ENCODE data around the gene MTERF4. TPM values are rescaled to one million over a fixed set of nuclear protein-coding genes. Genes with fewer than 3 reads are reported as not detected.

Gene MTERF4
- total and polyA plus RNA-seq, 10 of the 15 experiments (the other 5 are each of a cell fraction or from before 2014, with no cell fraction given): 36.7 to 69.1 (median 45.5) TPM

- ChIA-PET CTCF (no interaction called here), POLR2A (no interaction called here), SMC1A (ENCODE audit: uncharacterized antibody, unreplicated experiment) (interaction anchor here (1.2 kb wide), 1 partner anchor 24 kb away, joined by 3 read pairs; no protein-coding TSS in a partner anchor), RAD21 (ENCODE audit: unreplicated experiment) (interaction anchor here (0.9 kb wide), 1 partner anchor 43 kb away, joined by 3 read pairs; no protein-coding TSS in a partner anchor)
- WGBS (ENCODE audit: insufficient coverage, insufficient replicate concordance, low lambda C conversion rate, missing lambda C conversion rate): 97% methylated on average over 6 of the region's 6 CpGs
- BruUV-seq (replicated peaks): no TSS peak
- in situ Hi-C loops (cut with MboI): no loop called here
- DNase-seq (ENCODE audit: low read depth, low spot score): no peak
- Histone ChIP-seq H3K36me3 (ENCODE audit: control insufficient read depth in 2 of 2, insufficient read depth in 2 of 2, low read length in 1 of 2) (peaks cover 6 to 18% of the 10 kb centered on the region in 2 experiments), H3K27ac (ENCODE audit: control insufficient read depth, insufficient read depth) (no peak overlapping the region), H2AFZ (ENCODE audit: control insufficient read depth, low read depth, low read length) (no peak overlapping the region), H3K27me3 (replicated peaks in 1 of 2; ENCODE audit: control insufficient read depth in 2 of 2, insufficient read depth in 2 of 2, low read length in 1 of 2) (no peaks in the 10 kb centered on the region; a peak in 1 of 4 replicates), H3K9ac (ENCODE audit: control insufficient read depth, insufficient read depth, low read length) (no peak overlapping the region), H3K9me3 (replicated peaks; ENCODE audit: control insufficient read depth, insufficient read depth, low read length) (no peaks in the 10 kb centered on the region), H4K20me1 (ENCODE audit: control insufficient read depth, insufficient read depth) (no peaks in the 10 kb centered on the region), H3K4me3 (no peak overlapping the region), H3K4me2 (ENCODE audit: control insufficient read depth, insufficient read depth) (no peak overlapping the region), H3K4me1 (ENCODE audit: control insufficient read depth, insufficient read depth, low read length) (peaks cover 4% of the 10 kb centered on the region; the same call in 1 of the 2 replicates), H3K79me2 (ENCODE audit: control insufficient read depth, insufficient read depth, low read length) (peaks cover 10% of the 10 kb centered on the region)
- TF ChIP-seq BRCA1 (IDR thresholded peaks at IDR 0.05; ENCODE audit: low read depth, low read length) (no peak), SPI1 (IDR thresholded peaks at IDR 0.05; ENCODE audit: borderline replicate concordance, insufficient read depth, low read depth, low read length) (peak; percentile 13; the same call in 1 of the 2 replicates)
- no peak for FAIRE-seq
- ATAC-seq: no peak
- intact Hi-C loops (cut with micrococcal nuclease; ENCODE audit: unreplicated experiment): loop anchor here (10.0 kb wide), 1 partner anchor 57 kb away; no protein-coding TSS in a partner anchor
Measured at GRCh38 chr2:241142063-241142462, 40.0 kb upstream of the MTERF4 start.

- Histone ChIP-seq H2AFZ (ENCODE audit: control insufficient read depth, low read depth, low read length) (no peak overlapping the region), H3K36me3 (ENCODE audit: control insufficient read depth in 2 of 2, insufficient read depth in 2 of 2, low read length in 1 of 2) (peaks cover 6 to 23% of the 10 kb centered on the region in 2 experiments), H3K79me2 (ENCODE audit: control insufficient read depth, insufficient read depth, low read length) (peaks cover 4% of the 10 kb centered on the region), H3K4me3 (no peak overlapping the region), H3K27ac (ENCODE audit: control insufficient read depth, insufficient read depth) (no peak overlapping the region), H3K9me3 (replicated peaks; ENCODE audit: control insufficient read depth, insufficient read depth, low read length) (no peaks in the 10 kb centered on the region), H3K4me2 (ENCODE audit: control insufficient read depth, insufficient read depth) (no peak overlapping the region), H4K20me1 (ENCODE audit: control insufficient read depth, insufficient read depth) (no peaks in the 10 kb centered on the region), H3K27me3 (replicated peaks in 1 of 2; ENCODE audit: control insufficient read depth in 2 of 2, insufficient read depth in 2 of 2, low read length in 1 of 2) (no peaks in the 10 kb centered on the region; a peak in 1 of 4 replicates), H3K4me1 (ENCODE audit: control insufficient read depth, insufficient read depth, low read length) (no peaks in the 10 kb centered on the region; the same call in 1 of the 2 replicates), H3K9ac (ENCODE audit: control insufficient read depth, insufficient read depth, low read length) (no peak overlapping the region)
- no peak for FAIRE-seq
- in situ Hi-C loops (cut with MboI): no loop called here
- 98% methylated on average over 14 of the region's 14 CpGs for WGBS (ENCODE audit: insufficient coverage, insufficient replicate concordance, low lambda C conversion rate, missing lambda C conversion rate)
- BruUV-seq (replicated peaks): no TSS peak
- CTCF ChIA-PET: no interaction called here
- POLR2A ChIA-PET: no interaction called here
- no peak for DNase-seq (ENCODE audit: low read depth, low spot score)
- RAD21 ChIA-PET (ENCODE audit: unreplicated experiment): no interaction called here
- ATAC-seq: no peak
- intact Hi-C loops (cut with micrococcal nuclease; ENCODE audit: unreplicated experiment): loop anchor here (10.0 kb wide), 1 partner anchor 56 kb away; no protein-coding TSS in a partner anchor
- SMC1A ChIA-PET (ENCODE audit: uncharacterized antibody, unreplicated experiment): no interaction called here
- TF ChIP-seq NFXL1 (IDR thresholded peaks at IDR 0.05; ENCODE audit: borderline replicate concordance) (no peak), SKIL (IDR thresholded peaks at IDR 0.05; ENCODE audit: low read depth, poor library complexity, severe bottlenecking) (no peak), ATF7 (IDR thresholded peaks at IDR 0.05; ENCODE audit: low read depth) (no peak), SREBF2 (IDR thresholded peaks at IDR 0.05; ENCODE audit: low read length) (no peak), NFIC (IDR thresholded peaks at IDR 0.05; ENCODE audit: low read depth, low read length) (no peak), KDM1A (IDR thresholded peaks at IDR 0.05; ENCODE audit: borderline replicate concordance) (no peak), JUND (IDR thresholded peaks at IDR 0.05; ENCODE audit: low read depth, low read length) (no peak), EZH2 (IDR thresholded peaks at IDR 0.05; ENCODE audit: borderline replicate concordance, control insufficient read depth, low read depth, low read length) (no peak), RELB (IDR thresholded peaks at IDR 0.05; ENCODE audit: low read depth) (no peak), ZNF207 (IDR thresholded peaks at IDR 0.05; ENCODE audit: borderline replicate concordance) (no peak)
- TF ChIP-seq, protein P1, sequence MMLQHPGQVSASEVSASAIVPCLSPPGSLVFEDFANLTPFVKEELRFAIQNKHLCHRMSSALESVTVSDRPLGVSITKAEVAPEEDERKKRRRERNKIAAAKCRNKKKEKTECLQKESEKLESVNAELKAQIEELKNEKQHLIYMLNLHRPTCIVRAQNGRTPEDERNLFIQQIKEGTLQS (IDR thresholded peaks at IDR 0.05; ENCODE audit: borderline replicate concordance, extremely low read depth, low read depth, low read length): no peak
Measured at GRCh38 chr2:241141214-241141770, 39.2 kb upstream of the MTERF4 start.
